AG10803 (cell line): ENCODE data around the gene INSYN2B.

Experiments
- DNase-seq: peaks from one replicate; pipeline ENCODE4 v3.0.0; 2010; ENCODE audit warnings: low read depth
- H3K4me3 ChIP-seq: 2 replicates; pipeline ENCODE4 v1.5.1; 2011; ENCODE audit warnings: mild to moderate bottlenecking, low read length, control low read depth
- CTCF ChIP-seq: conservative IDR thresholded peaks from 2 replicates; pipeline ENCODE4 v1.5.1; 2011; ENCODE audit warnings: mild to moderate bottlenecking, low read length, control low read depth, inconsistent platforms

Gene INSYN2B

GRCh38 chr5:169886033-169886432 is 94.3 kb downstream of the INSYN2B start:
- TF ChIP-seq CTCF: no peak
- no peak for DNase-seq

GRCh38 chr5:169881702-169882303 is 98.5 kb downstream of the INSYN2B start:
- no peak for DNase-seq
- H3K4me3 ChIP-seq: no peak overlapping the region
- TF ChIP-seq CTCF: no peak

More at GRCh38 chr5:169886033-169886432, 94.3 kb downstream of the INSYN2B start:
- H3K4me3 ChIP-seq: no peak overlapping the region

GRCh38 chr5:169880785-169881184 is 99.5 kb downstream of the INSYN2B start:
- TF ChIP-seq CTCF: no peak
- DNase-seq: no peak

GRCh38 chr5:169880012-169880663 is 100.2 kb downstream of the INSYN2B start:
- TF ChIP-seq CTCF: no peak
- DNase-seq: no peak
- H3K4me3 ChIP-seq: no peak overlapping the region

More at GRCh38 chr5:169880785-169881184, 99.5 kb downstream of the INSYN2B start:
- H3K4me3 ChIP-seq: no peak overlapping the region

GRCh38 chr5:169876386-169876785 is 103.9 kb downstream of the INSYN2B start:
- TF ChIP-seq CTCF: no peak
- H3K4me3 ChIP-seq: no peak overlapping the region
- DNase-seq: peak; percentile 79

GRCh38 chr5:169875731-169876130 is 104.6 kb downstream of the INSYN2B start:
- DNase-seq: no peak
- TF ChIP-seq CTCF: no peak
- H3K4me3 ChIP-seq: no peak overlapping the region

GRCh38 chr5:169875091-169875728 is 105.1 kb downstream of the INSYN2B start:
- no peak for TF ChIP-seq CTCF
- peak; percentile 94 for DNase-seq
- no peak overlapping the region for H3K4me3 ChIP-seq
